Brain pericyte (primary cell): ENCODE measurements around the gene LHPP.

Experiments used
- DNase-seq: peaks from one replicate; pipeline ENCODE4 v3.0.0-alpha.2; 2012; ENCODE audit warnings: low read depth, low spot score

LHPP gene

DNA sequence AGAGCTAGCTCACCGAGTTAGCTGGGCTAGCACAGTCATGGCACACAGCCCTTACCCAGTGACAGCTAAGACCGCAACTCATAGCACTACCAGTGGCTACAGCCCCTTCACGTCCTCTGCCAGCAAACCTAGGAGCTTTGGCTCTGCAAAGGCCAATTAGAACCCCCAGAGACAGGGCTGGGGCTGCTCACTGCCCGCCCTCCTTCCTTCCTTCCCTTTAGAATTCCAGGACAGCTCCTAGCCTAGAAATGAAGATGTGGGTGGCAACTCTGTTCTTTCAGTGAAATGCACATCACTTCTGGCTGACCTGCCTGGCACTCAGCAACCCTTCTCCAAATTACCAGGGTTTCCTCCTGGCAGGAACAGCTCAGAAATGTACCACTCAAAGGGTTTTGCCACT lies 182.6 kb downstream of the LHPP start:
- no peak for DNase-seq

GRCh38 chr10:124644771-124645415 lies 183.3 kb downstream of the LHPP start:
- no peak for DNase-seq

DNA sequence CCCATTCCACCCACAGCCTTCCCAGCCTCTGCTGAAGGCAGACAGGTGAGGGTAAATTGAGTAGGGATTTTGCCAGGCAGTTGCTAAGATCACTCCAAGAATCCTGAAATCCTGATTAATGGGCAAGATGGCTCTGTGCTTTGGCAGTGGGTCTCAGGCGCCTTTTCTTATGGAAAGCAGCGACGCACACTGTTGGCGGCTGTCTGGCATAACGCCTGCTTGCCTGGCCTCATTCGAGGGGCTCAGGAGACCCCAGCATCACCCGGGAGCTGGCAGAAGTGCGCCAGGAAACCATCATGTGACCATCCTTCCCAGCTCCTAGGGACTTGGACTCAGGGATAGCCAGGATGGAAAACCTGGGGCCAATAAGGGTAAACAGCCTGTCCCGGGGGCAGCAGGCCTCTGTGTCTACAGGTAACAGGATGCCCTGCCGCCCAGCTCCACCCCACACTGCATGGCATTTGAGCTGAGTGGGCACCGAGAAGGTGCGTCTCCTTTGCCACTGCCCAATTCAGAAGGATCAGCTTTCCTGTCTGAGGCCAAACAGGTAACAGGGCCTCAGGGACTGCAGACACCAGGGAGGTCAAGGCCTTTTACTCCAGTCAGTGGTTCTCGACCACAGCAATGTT lies 184.0 kb downstream of the LHPP start:
- no peak for DNase-seq

DNA sequence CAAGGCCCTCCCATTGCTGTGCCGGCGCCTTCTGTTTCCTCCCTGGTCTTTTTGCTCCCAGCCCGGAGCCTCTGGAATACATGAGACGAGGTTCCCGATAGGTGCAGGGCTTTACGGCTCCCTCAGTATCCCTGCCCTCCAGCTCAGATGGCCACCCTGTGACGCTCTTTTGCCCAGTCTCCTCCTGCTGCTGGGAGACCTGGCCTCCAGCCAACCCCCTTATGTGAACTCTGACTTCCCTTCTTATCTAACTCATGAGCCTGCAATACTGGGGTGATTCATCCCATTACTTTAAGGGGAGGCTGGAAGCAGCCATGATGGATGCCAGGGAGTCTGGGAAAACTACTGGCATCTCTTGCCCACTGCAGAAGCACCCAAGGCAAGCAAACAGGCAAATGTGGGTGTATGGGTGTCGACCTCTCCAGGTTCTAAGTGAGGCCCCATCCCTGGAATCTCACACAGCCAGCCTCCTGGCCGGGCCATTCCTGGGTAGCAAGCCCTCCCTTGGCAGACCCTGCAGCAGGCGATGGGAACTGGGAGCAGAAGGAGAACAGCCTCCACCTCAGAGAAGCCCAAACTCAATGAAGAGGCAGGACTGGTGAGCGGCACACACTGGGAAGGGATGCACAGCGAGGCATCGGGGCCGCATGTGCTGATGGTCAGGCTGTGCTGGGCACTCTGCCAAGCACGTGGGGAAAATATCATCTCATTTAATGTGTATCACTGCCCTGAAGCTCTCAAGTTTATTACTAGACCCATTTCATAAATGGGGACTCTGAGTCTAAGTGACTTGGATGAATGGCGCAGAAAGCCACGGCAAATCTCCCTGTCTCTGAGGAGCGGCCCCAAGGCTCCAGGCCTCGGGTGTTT lies 185.1 kb downstream of the LHPP start:
- no peak for DNase-seq

DNA sequence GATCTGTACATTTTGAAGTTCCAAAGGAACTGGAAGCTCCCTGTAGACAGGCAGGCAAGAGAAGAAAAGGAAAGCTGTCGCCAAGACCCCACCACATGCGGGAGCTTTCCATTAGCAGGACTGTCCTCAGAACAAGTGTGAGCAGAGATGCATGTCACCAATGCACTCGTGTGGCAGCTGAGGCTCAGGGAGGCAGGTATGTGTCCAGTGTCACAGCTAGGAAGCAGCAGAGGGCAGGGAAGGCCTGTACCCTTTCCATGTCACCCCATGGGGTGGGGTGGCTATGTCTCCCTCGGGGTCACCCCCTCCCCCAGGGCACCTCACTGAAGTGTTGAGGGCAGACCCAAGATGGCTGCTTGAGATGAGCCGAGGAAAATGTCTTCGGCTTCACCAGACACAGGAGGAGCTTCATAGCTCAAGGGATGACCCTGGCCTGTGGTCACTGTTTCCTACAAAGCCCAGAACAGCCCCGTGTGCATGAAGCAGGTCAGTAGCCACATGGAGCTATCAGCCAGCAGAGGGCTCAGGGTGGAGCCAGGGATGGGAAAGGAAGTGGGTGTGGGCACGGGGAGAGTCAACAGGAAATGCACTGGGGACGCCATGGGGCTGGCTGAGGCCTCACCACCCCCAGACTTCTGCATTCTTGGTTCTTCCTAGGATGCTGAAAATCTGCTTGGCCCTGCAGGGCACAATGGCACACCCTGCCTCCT lies 186.0 kb downstream of the LHPP start:
- DNase-seq, result no peak

- no peak for DNase-seq
Measured at GRCh38 chr10:124648131-124648475, 186.5 kb downstream of the LHPP start.

DNA sequence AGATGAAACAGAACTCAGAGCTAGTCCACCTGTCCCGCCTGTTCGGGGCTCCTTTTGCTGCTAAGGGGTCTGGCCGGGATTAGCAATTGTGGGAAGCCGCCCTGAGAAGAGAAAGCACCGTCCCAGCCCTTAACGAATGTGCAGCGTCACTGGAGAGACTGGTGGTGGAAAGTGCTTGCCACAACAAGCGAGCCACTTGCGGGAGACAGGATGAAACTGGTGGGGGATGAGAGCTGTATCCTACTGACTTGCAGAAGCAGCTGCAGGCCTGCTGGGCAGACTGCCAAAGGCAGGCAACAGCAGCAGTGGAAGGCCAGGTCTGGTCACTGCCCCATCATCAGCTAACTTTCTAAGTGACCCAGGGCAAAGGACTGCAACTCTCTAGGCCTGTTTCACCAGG lies 187.1 kb downstream of the LHPP start:
- DNase-seq, result peak; percentile 51

DNA sequence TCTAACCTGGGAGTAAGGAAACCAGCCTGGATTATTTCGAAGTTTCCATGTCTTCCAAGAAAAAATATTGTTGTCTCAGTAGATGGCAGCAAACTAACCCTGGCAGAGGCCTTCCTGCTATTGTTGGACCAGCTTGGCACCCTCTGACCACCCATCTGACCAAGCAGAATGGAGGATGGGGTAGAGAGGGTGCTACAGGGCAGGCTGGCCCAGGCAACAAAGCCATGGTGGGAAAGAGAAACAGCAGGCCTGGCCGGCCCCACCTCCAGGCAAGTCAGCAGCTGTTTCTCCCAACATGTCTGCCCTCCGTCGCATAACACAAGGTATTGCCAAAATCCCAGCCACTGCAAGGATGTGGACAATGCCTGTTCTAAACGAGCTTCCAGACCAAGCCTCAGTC lies 187.6 kb downstream of the LHPP start:
- no peak for DNase-seq

GRCh38 chr10:124650263-124650662 lies 188.6 kb downstream of the LHPP start:
- no peak for DNase-seq

- DNase-seq, result no peak
Measured at GRCh38 chr10:124650820-124651401, 189.3 kb downstream of the LHPP start.

DNA sequence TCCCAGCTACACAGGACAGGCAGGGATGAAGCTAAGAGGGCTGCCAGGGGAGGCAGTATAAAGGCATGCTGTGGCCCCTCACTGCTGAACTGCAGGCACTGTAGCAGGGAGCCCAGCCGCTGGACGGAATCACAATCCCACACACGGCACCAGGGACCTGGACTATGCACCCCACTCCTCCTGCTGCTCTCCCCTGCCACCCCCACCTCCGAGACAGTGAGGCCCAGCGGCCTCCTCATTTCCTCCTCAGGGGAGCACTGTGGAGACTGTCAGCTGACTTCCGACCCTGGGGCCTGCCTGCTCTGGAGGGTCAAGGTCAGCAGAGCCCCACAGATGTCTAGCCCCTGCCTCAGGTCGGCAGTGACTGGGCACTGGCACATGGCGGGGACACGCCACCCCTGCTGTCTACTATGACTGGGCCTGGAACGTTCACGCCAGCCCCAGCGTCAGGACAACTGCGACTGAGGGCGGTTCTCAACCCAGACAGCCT lies 189.8 kb downstream of the LHPP start:
- DNase-seq, result no peak

DNA sequence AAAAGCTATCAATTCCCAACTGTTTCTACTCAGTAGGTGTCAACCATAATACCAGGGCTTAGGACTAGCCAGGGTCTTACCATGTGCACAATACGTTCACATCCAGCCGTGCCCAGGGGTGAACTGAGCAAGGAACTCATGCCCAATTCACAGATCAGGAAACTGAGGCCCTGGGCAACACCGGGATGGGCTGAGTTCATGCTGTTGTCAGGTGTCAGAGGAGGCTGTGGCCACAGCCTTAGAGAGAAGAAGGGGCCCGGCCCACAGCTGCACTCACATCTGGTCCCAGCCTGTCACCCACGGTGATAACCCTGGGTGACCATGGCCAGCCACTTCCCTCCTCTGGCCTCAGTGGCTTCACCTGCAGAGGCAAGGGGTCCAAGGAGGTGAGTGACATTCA lies 190.6 kb downstream of the LHPP start:
- no peak for DNase-seq

GRCh38 chr10:124652701-124653100 lies 191.1 kb downstream of the LHPP start:
- no peak for DNase-seq

GRCh38 chr10:124653311-124653710 lies 191.7 kb downstream of the LHPP start:
- DNase-seq, result no peak

DNA sequence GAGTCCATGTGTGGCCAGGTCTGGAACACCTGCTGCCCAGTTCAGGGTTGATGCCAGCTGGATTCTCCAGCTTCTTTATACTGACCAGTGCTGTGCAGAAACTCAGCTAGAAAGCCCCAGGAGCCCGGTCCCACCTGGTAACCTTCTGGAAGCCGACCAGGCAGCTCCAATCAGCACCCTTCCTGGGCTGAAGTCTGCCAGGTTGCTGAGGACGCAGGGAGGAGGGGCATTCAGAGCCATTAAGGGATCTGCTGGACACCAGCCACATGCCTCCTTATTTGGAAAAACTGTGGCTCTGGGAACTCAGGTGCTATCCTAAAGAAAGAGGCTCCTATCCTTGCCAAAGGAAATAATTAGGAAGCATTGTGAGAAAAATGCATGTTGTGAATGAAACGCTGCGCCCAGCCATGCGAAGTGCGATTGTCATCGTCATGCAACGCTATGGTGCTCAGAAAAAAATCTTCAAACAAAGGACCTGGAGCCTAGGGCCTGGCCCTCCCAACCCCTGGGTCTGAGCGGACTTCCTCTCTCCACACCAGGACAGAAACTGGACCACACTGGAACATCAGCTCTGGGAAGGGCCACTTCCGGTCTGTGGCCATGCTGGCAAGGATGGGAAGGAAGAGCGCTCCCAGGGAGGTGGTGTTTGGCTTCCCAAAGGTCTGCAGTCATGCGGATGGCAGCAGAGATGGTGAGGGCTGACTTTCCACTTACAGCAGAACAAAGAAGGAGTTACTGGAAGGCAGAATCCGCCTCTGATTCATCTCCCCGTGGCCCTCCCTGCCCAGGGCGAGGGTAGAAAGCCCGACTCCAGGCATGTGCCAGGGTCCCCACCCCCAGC lies 192.4 kb downstream of the LHPP start:
- DNase-seq, result no peak

- no peak for DNase-seq
Measured at GRCh38 chr10:124654686-124655085, 193.1 kb downstream of the LHPP start.

GRCh38 chr10:124655191-124656112 lies 193.8 kb downstream of the LHPP start:
- DNase-seq, result no peak

DNA sequence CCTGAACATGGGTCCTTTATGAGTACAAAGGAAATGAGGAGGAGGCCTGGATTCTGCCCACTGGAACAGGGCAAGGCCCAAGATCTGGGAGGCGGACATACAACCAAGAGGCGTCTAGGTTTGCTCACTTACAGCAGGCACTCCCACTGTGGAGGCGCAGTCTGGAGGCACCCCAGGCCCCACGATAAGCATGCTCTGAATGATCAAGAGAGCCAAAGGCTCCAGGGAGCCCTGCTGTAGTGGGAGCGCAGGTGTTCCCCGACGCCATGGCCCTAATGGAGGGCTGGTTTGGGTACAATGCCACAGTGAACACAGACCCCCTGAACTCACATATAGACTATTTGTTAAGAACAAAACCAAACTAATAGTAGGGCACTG lies 194.5 kb downstream of the LHPP start:
- DNase-seq, result no peak

DNA sequence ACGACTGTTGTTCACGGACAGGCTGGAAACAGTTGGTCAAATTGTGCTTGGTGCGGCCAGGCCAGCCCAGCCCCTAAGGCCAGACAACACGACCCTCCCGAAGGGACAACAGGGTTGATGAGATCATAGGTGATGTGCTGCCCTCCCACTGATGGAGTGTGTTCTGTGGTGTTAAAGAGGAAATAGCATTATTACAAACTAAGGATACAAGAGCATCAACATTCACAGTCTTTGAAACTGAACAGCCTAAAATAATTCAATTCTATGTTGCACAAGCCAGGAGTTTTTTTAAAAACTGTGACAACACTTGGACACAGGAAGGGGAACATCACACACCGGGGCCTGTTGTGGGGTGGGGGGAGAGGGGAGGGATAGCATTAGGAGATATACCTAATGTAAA lies 194.9 kb downstream of the LHPP start:
- DNase-seq, result no peak

GRCh38 chr10:124657806-124658205 lies 196.2 kb downstream of the LHPP start:
- no peak for DNase-seq
